HCT116 (cell line): ENCODE results near the gene ZNF335. TPM values are rescaled to one million over a fixed set of nuclear protein-coding genes. Genes with fewer than 3 reads are reported as not detected.

Experiments
- ATAC-seq: fragments of 200-7000 bp; cut with Tn5 transposase; 2 replicates; pipeline ENCODE4 v1.9.1; 2020; ENCODE audit warnings: mild to moderate bottlenecking, moderate library complexity
- BruUV-seq: library from RNA; stranded (reverse); fragments of 400-500 nt; replicated peaks from 2 replicates; lab custom pipeline; 2021; lab: Mats Ljungman, UMichigan
- CTCF ChIA-PET: fragments of 300-600 bp; sonication (Branson Sonifier 250); formaldehyde crosslinking; loops from one replicate; lab custom pipeline; 2021; ENCODE audit warnings: antibody characterized with exemption; lab: Charles Lee
- POLR2A ChIA-PET: fragments of 300-600, 350-600 bp; sonication (Branson Sonifier 250); formaldehyde crosslinking; loops from one replicate; lab custom pipeline; 2021; ENCODE audit warnings: antibody characterized with exemption; lab: Charles Lee
- RAD21 ChIA-PET, 2 experiments: fragments of 300-600 bp; sonication (Branson Sonifier 250); formaldehyde crosslinking; loops; one replicate each; lab custom pipeline; 2023; ENCODE audit warnings: low total read pairs in 2 of 2; ENCODE audit not compliant: uncharacterized antibody in 2 of 2, unreplicated experiment in 2 of 2, low non-redundant PET in 1 of 2; lab: Charles Lee
- DNase-seq: peaks from one replicate; pipeline ENCODE4 v3.0.0-alpha.2; 2010; ENCODE audit warnings: low read depth, low spot score
- H2AFZ ChIP-seq: fragments of 200-600 bp; shearing (Covaris generic), sonication (generic); 2 replicates; pipeline ENCODE4 v1.6.1; 2017; ENCODE audit warnings: low read depth, mixed run types, mixed read lengths, antibody characterized with exemption, low read length; ENCODE audit not compliant: poor library complexity, severe bottlenecking
- H3K27ac ChIP-seq: 2 replicates; pipeline ENCODE4 v1.5.1; 2012; ENCODE audit warnings: low read depth, low read length
- H3K27me3 ChIP-seq: fragments of 200-600 bp; sonication (generic); 2 replicates; pipeline ENCODE4 v1.6.1; 2016; ENCODE audit warnings: mixed run types, low read length, mixed read lengths; ENCODE audit not compliant: insufficient read depth
- H3K36me3 ChIP-seq, 2 experiments: fragments of 200-500 bp in 1 of 2; fragments of 200-600 bp in 1 of 2; sonication (Bioruptor generic) in 1 of 2; sonication (generic) in 1 of 2; 2 replicates each; pipeline versions ENCODE4 v1.5.1 to v1.6.1; 2014 to 2016; ENCODE audit warnings: low read length in 2 of 2, inconsistent platforms in 1 of 2, mixed read lengths in 1 of 2, mixed run types in 1 of 2; ENCODE audit not compliant: insufficient read depth in 2 of 2, control insufficient read depth in 1 of 2
- H3K4me1 ChIP-seq, 2 experiments: fragments of 200-600 bp in 1 of 2; sonication (generic) in 1 of 2; 2 replicates each; pipeline versions ENCODE4 v1.5.1 to v1.6.1; 2012 to 2017; ENCODE audit warnings: low read length in 2 of 2, inconsistent platforms in 1 of 2, mild to moderate bottlenecking in 1 of 2, mixed read lengths in 1 of 2, mixed run types in 1 of 2, moderate library complexity in 1 of 2; ENCODE audit not compliant: insufficient read depth in 2 of 2, control insufficient read depth in 1 of 2
- H3K4me2 ChIP-seq: fragments of 200-600 bp; sonication (generic); 2 replicates; pipeline ENCODE4 v1.6.1; 2017; ENCODE audit warnings: mixed run types, low read length, mixed read lengths
- H3K4me3 ChIP-seq, 2 experiments: fragments of 200-600 bp in 1 of 2; sonication (generic) in 1 of 2; replicated peaks in 1 of 2; 2 replicates each; pipeline ENCODE4 v1.5.1; 2011 to 2016; ENCODE audit warnings: low read length in 2 of 2, control low read depth in 1 of 2, low read depth in 1 of 2, mild to moderate bottlenecking in 1 of 2, mixed read lengths in 1 of 2, mixed run types in 1 of 2
- H3K79me2 ChIP-seq: fragments of 200-600 bp; sonication (generic); 2 replicates; pipeline ENCODE4 v1.6.1; 2017; ENCODE audit warnings: mild to moderate bottlenecking, mixed run types, low read length, moderate library complexity, mixed read lengths; ENCODE audit not compliant: insufficient read depth
- H3K9ac ChIP-seq: fragments of 200-600 bp; sonication (generic); 2 replicates; pipeline ENCODE4 v1.6.1; 2016; ENCODE audit warnings: low read length, mixed read lengths
- H3K9me2 ChIP-seq: fragments of 200-600 bp; sonication (generic), shearing (Covaris generic); 2 replicates; pipeline ENCODE4 v1.6.1; 2017; ENCODE audit warnings: mixed run types, mild to moderate bottlenecking, moderate library complexity; ENCODE audit not compliant: insufficient read depth
- H3K9me3 ChIP-seq, 2 experiments: fragments of 200-500 bp in 1 of 2; fragments of 200-600 bp in 1 of 2; sonication (Bioruptor generic) in 1 of 2; sonication (generic) in 1 of 2; 2 replicates each; pipeline ENCODE4 v1.6.1; 2014 to 2017; ENCODE audit warnings: low read length in 2 of 2, mixed read lengths in 2 of 2, inconsistent platforms in 1 of 2, low read depth in 1 of 2, mild to moderate bottlenecking in 1 of 2, mixed run types in 1 of 2, moderate library complexity in 1 of 2; ENCODE audit not compliant: control insufficient read depth in 1 of 2, insufficient read depth in 1 of 2
- H4K20me1 ChIP-seq: fragments of 200-600 bp; sonication (generic), shearing (Covaris generic); 2 replicates; pipeline ENCODE4 v1.6.1; 2017; ENCODE audit warnings: mixed run types, mild to moderate bottlenecking, moderate library complexity; ENCODE audit not compliant: insufficient read depth
- CBX3 ChIP-seq: IDR thresholded peaks from 2 replicates; pipeline ENCODE4 v1.6.1; 2012; ENCODE audit warnings: low read depth
- EGR1 ChIP-seq: IDR thresholded peaks from 2 replicates; pipeline ENCODE4 v1.6.1; 2012; ENCODE audit warnings: low read depth
- ELF1 ChIP-seq: IDR thresholded peaks from 2 replicates; pipeline ENCODE4 v1.6.1; 2012; ENCODE audit warnings: low read depth, borderline replicate concordance
- EZH2 ChIP-seq: fragments of 200-600 bp; sonication (generic); IDR thresholded peaks from 2 replicates; pipeline ENCODE4 v1.6.1; 2017; ENCODE audit warnings: antibody characterized with exemption, mixed run types
- EZH2phosphoT487 ChIP-seq: fragments of 200-600 bp; IDR thresholded peaks from 2 replicates; pipeline ENCODE4 v1.6.1; 2018; ENCODE audit warnings: antibody characterized with exemption, borderline replicate concordance
- JUND ChIP-seq: IDR thresholded peaks from 2 replicates; pipeline ENCODE4 v1.6.1; 2012
- POLR2A ChIP-seq: IDR thresholded peaks from 2 replicates; pipeline ENCODE4 v1.7.0; 2011; ENCODE audit warnings: borderline replicate concordance; ENCODE audit not compliant: insufficient read depth, insufficient read length; ENCODE audit errors: extremely low read depth
- SP1 ChIP-seq: IDR thresholded peaks from 2 replicates; pipeline ENCODE4 v1.6.1; 2012; ENCODE audit warnings: low read depth
- SRF ChIP-seq: IDR thresholded peaks from 2 replicates; pipeline ENCODE4 v1.6.1; 2012; ENCODE audit warnings: low read depth
- TCF7L2 ChIP-seq: IDR thresholded peaks from 2 replicates; pipeline ENCODE4 v1.7.0; 2011; ENCODE audit warnings: borderline replicate concordance, inconsistent platforms; ENCODE audit not compliant: insufficient read depth, insufficient read length; ENCODE audit errors: extremely low read depth
- ZFX ChIP-seq: fragments of 450-650 bp; IDR thresholded peaks from 2 replicates; pipeline ENCODE4 v1.6.1; 2017
- ZNF274 ChIP-seq: fragments of 200-500 bp; sonication (Bioruptor generic); IDR thresholded peaks from 2 replicates; pipeline ENCODE4 v1.6.1; 2014; ENCODE audit warnings: mild to moderate bottlenecking, low read depth, low read length, inconsistent platforms
- intact Hi-C: fragments of 100-400 bp; cut with micrococcal nuclease; formaldehyde crosslinking; loops from 2 replicates; pipeline ENCODE4 v1.10.0; 2022
- total RNA-seq: library from RNA; stranded (reverse); gene quantifications from one replicate; pipeline ENCODE4 v1.2.1, GENCODE V29; 2021; ENCODE audit not compliant: unreplicated experiment
- TF ChIP-seq, protein P1 (sequence below): IDR thresholded peaks from 2 replicates; pipeline ENCODE4 v1.6.1; 2012
- TF ChIP-seq, protein P2 (sequence below), 3 experiments: fragments of 200-600 bp in 1 of 3; sonication (generic) in 1 of 3; IDR thresholded peaks in 2 of 3; conservative IDR thresholded peaks in 1 of 3; 2 replicates each; pipeline ENCODE4 v1.5.1; 2012 to 2017; ENCODE audit warnings: low read depth in 2 of 3, low read length in 2 of 3, antibody characterized with exemption in 1 of 3, borderline replicate concordance in 1 of 3, control low read depth in 1 of 3, mild to moderate bottlenecking in 1 of 3, mixed read lengths in 1 of 3, mixed run types in 1 of 3, moderate library complexity in 1 of 3; ENCODE audit not compliant: insufficient read depth in 1 of 3
- TF ChIP-seq, protein P3 (sequence below): IDR thresholded peaks from 2 replicates; pipeline ENCODE4 v1.6.1; 2012; ENCODE audit warnings: low read depth

Gene ZNF335
- total RNA-seq, 1 experiment from 2014 or later = 20.8 TPM

DNA sequence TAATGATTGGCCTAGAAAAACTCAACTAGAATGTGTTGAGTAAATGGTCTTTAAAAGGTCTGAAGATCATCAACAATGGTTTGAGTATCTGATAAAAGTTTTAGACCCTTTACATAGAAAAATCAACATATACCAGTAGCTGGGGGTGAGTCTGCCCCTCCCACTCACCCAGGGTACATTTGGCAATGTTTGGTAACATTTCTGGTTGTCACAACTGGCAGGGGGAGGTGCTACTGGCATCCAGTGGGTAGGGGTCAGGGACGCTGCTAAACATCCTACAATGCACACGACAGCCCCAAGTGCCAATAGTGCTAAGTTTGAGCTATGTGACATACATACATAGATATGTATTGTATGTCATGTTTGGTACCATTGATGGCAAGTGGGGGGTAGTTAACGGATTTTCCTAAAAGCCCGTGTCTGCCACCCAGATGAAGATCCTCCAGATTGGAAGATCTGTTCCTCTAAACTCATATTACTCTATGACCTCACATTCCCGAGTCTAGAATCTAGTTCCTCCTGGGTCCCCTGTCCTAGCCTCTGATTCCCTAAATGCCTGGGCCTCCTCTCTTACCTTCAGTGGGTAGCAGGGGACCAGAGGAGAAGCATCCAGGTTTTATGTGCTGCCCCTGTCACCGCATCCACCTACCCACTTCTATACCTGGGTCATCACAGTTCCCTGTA lies 34.2 kb upstream of the ZNF335 start:
- Histone ChIP-seq H4K20me1 (no peaks in the 10 kb centered on the region), H3K27ac (no peak overlapping the region), H2AFZ (no peak overlapping the region), H3K4me2 (no peak overlapping the region), H3K9me3 (no peaks in the 10 kb centered on the region), H3K36me3 (no peaks in the 10 kb centered on the region), H3K27me3 (peaks cover 5% of the 10 kb centered on the region; the same call in 1 of the 2 replicates), H3K9me2 (no peaks in the 10 kb centered on the region), H3K4me1 (peaks cover 3 to 6% of the 10 kb centered on the region in 2 experiments; a peak in 3 of 4 replicates), H3K4me3 (no peak overlapping the region), H3K79me2 (no peaks in the 10 kb centered on the region), H3K9ac (no peak overlapping the region)
- TF ChIP-seq, protein P1, sequence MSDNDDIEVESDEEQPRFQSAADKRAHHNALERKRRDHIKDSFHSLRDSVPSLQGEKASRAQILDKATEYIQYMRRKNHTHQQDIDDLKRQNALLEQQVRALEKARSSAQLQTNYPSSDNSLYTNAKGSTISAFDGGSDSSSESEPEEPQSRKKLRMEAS = no peak
- TF ChIP-seq, protein P2, sequence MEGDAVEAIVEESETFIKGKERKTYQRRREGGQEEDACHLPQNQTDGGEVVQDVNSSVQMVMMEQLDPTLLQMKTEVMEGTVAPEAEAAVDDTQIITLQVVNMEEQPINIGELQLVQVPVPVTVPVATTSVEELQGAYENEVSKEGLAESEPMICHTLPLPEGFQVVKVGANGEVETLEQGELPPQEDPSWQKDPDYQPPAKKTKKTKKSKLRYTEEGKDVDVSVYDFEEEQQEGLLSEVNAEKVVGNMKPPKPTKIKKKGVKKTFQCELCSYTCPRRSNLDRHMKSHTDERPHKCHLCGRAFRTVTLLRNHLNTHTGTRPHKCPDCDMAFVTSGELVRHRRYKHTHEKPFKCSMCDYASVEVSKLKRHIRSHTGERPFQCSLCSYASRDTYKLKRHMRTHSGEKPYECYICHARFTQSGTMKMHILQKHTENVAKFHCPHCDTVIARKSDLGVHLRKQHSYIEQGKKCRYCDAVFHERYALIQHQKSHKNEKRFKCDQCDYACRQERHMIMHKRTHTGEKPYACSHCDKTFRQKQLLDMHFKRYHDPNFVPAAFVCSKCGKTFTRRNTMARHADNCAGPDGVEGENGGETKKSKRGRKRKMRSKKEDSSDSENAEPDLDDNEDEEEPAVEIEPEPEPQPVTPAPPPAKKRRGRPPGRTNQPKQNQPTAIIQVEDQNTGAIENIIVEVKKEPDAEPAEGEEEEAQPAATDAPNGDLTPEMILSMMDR (IDR thresholded peaks at IDR 0.05 in 2 of 3, conservative IDR thresholded peaks at IDR 0.05 in 1 of 3; ENCODE audit: borderline replicate concordance in 1 of 3, insufficient read depth in 1 of 3, low read depth in 2 of 3, low read length in 2 of 3) = no peak
- TF ChIP-seq EZH2 = no peak
- TF ChIP-seq, protein P3, sequence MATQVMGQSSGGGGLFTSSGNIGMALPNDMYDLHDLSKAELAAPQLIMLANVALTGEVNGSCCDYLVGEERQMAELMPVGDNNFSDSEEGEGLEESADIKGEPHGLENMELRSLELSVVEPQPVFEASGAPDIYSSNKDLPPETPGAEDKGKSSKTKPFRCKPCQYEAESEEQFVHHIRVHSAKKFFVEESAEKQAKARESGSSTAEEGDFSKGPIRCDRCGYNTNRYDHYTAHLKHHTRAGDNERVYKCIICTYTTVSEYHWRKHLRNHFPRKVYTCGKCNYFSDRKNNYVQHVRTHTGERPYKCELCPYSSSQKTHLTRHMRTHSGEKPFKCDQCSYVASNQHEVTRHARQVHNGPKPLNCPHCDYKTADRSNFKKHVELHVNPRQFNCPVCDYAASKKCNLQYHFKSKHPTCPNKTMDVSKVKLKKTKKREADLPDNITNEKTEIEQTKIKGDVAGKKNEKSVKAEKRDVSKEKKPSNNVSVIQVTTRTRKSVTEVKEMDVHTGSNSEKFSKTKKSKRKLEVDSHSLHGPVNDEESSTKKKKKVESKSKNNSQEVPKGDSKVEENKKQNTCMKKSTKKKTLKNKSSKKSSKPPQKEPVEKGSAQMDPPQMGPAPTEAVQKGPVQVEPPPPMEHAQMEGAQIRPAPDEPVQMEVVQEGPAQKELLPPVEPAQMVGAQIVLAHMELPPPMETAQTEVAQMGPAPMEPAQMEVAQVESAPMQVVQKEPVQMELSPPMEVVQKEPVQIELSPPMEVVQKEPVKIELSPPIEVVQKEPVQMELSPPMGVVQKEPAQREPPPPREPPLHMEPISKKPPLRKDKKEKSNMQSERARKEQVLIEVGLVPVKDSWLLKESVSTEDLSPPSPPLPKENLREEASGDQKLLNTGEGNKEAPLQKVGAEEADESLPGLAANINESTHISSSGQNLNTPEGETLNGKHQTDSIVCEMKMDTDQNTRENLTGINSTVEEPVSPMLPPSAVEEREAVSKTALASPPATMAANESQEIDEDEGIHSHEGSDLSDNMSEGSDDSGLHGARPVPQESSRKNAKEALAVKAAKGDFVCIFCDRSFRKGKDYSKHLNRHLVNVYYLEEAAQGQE = no peak
- no peak for TF ChIP-seq SRF
- TF ChIP-seq ZNF274 = no peak
- TF ChIP-seq EZH2phosphoT487 = no peak
- no peak for TF ChIP-seq TCF7L2
- TF ChIP-seq ZFX = no peak
- TF ChIP-seq SP1 = no peak
- no peak for TF ChIP-seq POLR2A
- TF ChIP-seq ELF1 = no peak
- no peak for TF ChIP-seq JUND
- TF ChIP-seq EGR1 = no peak
- no peak for TF ChIP-seq CBX3
- intact Hi-C loops = no loop called here
- RAD21 ChIA-PET = no interaction called here
- POLR2A ChIA-PET = no interaction called here
- CTCF ChIA-PET = interaction anchor here (1.4 kb wide), 1 partner anchor 18 kb away, joined by 3 read pairs; no protein-coding TSS in a partner anchor
- no peak for ATAC-seq
- DNase-seq = no peak
- no TSS peak for BruUV-seq
